Loucy (cell line): ENCODE results near the gene KCNH4.

Source experiments
- H2AFZ ChIP-seq: fragments of 200-600 bp; sonication (generic); 2 replicates; pipeline ENCODE4 v1.6.0; 2016; ENCODE audit warnings: antibody characterized with exemption, mild to moderate bottlenecking, low read length, moderate library complexity
- H3F3A ChIP-seq: fragments of 200-600 bp; 2 replicates; pipeline ENCODE4 v1.6.0; 2016; ENCODE audit warnings: antibody characterized with exemption, low read depth, mild to moderate bottlenecking
- H3K27me3 ChIP-seq: fragments of 200-600 bp; sonication (generic); 2 replicates; pipeline ENCODE4 v1.6.1; 2014; ENCODE audit warnings: low read length, mild to moderate bottlenecking; ENCODE audit not compliant: insufficient read depth, poor library complexity, severe bottlenecking
- H3K36me3 ChIP-seq: fragments of 200-600 bp; sonication (generic); 2 replicates; pipeline ENCODE4 v1.6.1; 2016; ENCODE audit warnings: low read length; ENCODE audit not compliant: insufficient read depth
- H3K4me1 ChIP-seq: fragments of 200-600 bp; sonication (generic); 2 replicates; pipeline ENCODE4 v1.5.1; 2014; ENCODE audit warnings: low read length, mild to moderate bottlenecking; ENCODE audit not compliant: insufficient read depth, poor library complexity, severe bottlenecking
- H3K4me2 ChIP-seq: fragments of 200-600 bp; sonication (generic); 2 replicates; pipeline ENCODE4 v1.6.0; 2014; ENCODE audit warnings: antibody characterized with exemption, low read length, low read depth, mild to moderate bottlenecking; ENCODE audit not compliant: poor library complexity, severe bottlenecking
- H3K4me3 ChIP-seq: fragments of 200-600 bp; sonication (generic); 2 replicates; pipeline ENCODE4 v1.5.1; 2014; ENCODE audit warnings: low read length, mild to moderate bottlenecking, mixed read lengths; ENCODE audit not compliant: poor library complexity, severe bottlenecking
- H3K79me2 ChIP-seq: fragments of 200-600 bp; sonication (generic); 2 replicates; pipeline ENCODE4 v1.6.1; 2014; ENCODE audit warnings: low read length; ENCODE audit not compliant: insufficient read depth
- H3K9ac ChIP-seq: fragments of 200-600 bp; sonication (generic); 2 replicates; pipeline ENCODE4 v1.6.0; 2014; ENCODE audit warnings: mild to moderate bottlenecking, low read depth, low read length, moderate library complexity; ENCODE audit not compliant: poor library complexity, severe bottlenecking
- H3K9me2 ChIP-seq: fragments of 200-600 bp; sonication (generic); replicated peaks from 2 replicates; pipeline ENCODE4 v1.6.1; 2016; ENCODE audit warnings: low read depth, low read length, mixed read lengths
- H3K9me3 ChIP-seq: fragments of 200-600 bp; sonication (generic); 2 replicates; pipeline ENCODE4 v1.6.1; 2014; ENCODE audit warnings: mild to moderate bottlenecking, antibody characterized with exemption, low read length, low read depth; ENCODE audit not compliant: insufficient read depth
- H4K20me1 ChIP-seq: fragments of 200-600 bp; sonication (generic); 2 replicates; pipeline ENCODE4 v1.6.0; 2014; ENCODE audit warnings: antibody characterized with exemption, low read length, mild to moderate bottlenecking; ENCODE audit not compliant: insufficient read depth, poor library complexity, severe bottlenecking
- CTCF ChIP-seq: fragments of 200-600 bp; sonication (generic); conservative IDR thresholded peaks from 2 replicates; pipeline ENCODE4 v1.5.1; 2014; ENCODE audit warnings: mild to moderate bottlenecking, antibody characterized with exemption, low read length
- EZH2phosphoT487 ChIP-seq: fragments of 200-600 bp; IDR thresholded peaks from 2 replicates; pipeline ENCODE4 v1.6.1; 2018; ENCODE audit warnings: antibody characterized with exemption, mild to moderate bottlenecking, moderate library complexity, borderline replicate concordance

KCNH4 gene

GRCh38 chr17:42183741-42184711 lies 3.1 kb upstream of the KCNH4 start:
- Histone ChIP-seq H3K79me2 (no peaks in the 10 kb centered on the region; the same call in 1 of the 2 replicates), H3K9me3 (no peaks in the 10 kb centered on the region), H4K20me1 (no peaks in the 10 kb centered on the region), H2AFZ (peak overlapping the region; percentile 84), H3K9me2 (no peaks in the 10 kb centered on the region), H3K4me1 (peaks cover 15% of the 10 kb centered on the region), H3K27me3 (no peaks in the 10 kb centered on the region), H3K4me2 (peak overlapping the region; percentile 84), H3K4me3 (peak overlapping the region; percentile 76), H3F3A (no peaks in the 10 kb centered on the region), H3K9ac (peak overlapping the region; percentile 82), H3K36me3 (no peaks in the 10 kb centered on the region)
- TF ChIP-seq CTCF (peak; percentile 73), EZH2phosphoT487 (no peak)

GRCh38 chr17:42182927-42183734 lies 2.2 kb upstream of the KCNH4 start:
- Histone ChIP-seq H3K9me3 (no peaks in the 10 kb centered on the region), H3K4me1 (peaks cover 15% of the 10 kb centered on the region), H3K9ac (peak overlapping the region; percentile 82), H3K79me2 (no peaks in the 10 kb centered on the region; the same call in 1 of the 2 replicates), H4K20me1 (no peaks in the 10 kb centered on the region), H3K9me2 (no peaks in the 10 kb centered on the region), H2AFZ (peak overlapping the region; percentile 78), H3K4me2 (peak overlapping the region; percentile 84), H3K4me3 (peak overlapping the region; percentile 76), H3K36me3 (no peaks in the 10 kb centered on the region), H3F3A (no peaks in the 10 kb centered on the region), H3K27me3 (no peaks in the 10 kb centered on the region)
- no peak for TF ChIP-seq CTCF
- TF ChIP-seq EZH2phosphoT487: no peak

DNA sequence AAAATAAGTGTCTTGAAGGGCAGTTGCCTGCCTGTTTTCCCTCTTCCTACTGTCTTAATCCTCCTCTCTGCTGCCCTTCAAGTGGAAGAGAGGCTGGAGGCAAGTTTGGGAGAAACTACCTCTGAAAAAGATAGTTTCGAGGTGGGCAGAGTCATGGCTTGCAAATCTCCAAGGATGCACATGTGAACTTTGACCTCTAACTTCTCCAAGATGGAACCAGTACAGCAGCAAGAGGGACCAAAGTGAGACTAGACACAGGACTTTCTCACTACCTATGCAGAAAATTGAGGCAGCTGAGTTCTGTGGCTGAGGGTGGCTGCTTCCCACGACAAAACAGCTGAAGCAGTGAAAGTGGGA lies 887 bp upstream of the KCNH4 start:
- no peaks in the 10 kb centered on the region; the same call in 1 of the 2 replicates for H3K79me2 ChIP-seq
- H3K27me3 ChIP-seq: no peaks in the 10 kb centered on the region
- H2AFZ ChIP-seq: no peak overlapping the region
- TF ChIP-seq EZH2phosphoT487 (no peak), CTCF (no peak)
- H3K4me2 ChIP-seq: no peak overlapping the region
- H3K9ac ChIP-seq: no peak overlapping the region
- peaks cover 15% of the 10 kb centered on the region for H3K4me1 ChIP-seq
- H3K4me3 ChIP-seq: no peak overlapping the region
- no peaks in the 10 kb centered on the region for H3K9me2 ChIP-seq
- H3F3A ChIP-seq: no peaks in the 10 kb centered on the region
- no peaks in the 10 kb centered on the region for H3K9me3 ChIP-seq
- H3K36me3 ChIP-seq: no peaks in the 10 kb centered on the region
- no peaks in the 10 kb centered on the region for H4K20me1 ChIP-seq
